Measurements from ENCODE around the gene CCDC3.
"Not testable (repeated sequence)": the region's sequence is repeated elsewhere in the genome, so short reads cannot be mapped to it uniquely, and the experiment has no call there.

DNA sequence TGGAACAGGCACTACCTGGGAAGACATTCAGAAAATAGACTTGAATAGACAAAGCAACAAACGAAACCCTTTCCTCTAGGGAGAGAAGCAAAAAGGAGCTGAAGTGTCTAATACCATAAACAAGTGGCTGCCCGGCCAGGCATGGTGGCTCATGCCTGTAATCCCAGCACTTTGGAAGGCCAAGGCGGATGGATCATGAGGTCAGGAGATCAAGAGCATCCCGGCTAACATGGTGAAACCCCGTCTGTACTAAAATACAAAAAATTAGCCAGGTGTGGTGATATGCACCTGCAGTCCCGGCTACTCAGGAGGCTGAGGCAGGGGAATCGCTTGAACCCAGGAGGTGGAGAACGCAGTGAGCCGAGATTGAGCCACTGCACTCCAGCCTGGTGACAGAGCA, 34.2 kb upstream of the CCDC3 start:
- TF ChIP-seq POLR2A (IDR thresholded peaks at IDR 0.05; ENCODE audit: low read length); GATA1 (IDR thresholded peaks at IDR 0.05; ENCODE audit: low read depth, low read length): not testable (repeated sequence)
